Vagina (tissue), 2 donors: ENCODE results near the gene XAB2. TPM values are rescaled to one million over a fixed set of nuclear protein-coding genes. Genes with fewer than 3 reads are reported as not detected.
A peak's percentile ranks its signal among the peaks of the same experiment; 100 is the strongest.
"Not testable (repeated sequence)": the region's sequence is repeated elsewhere in the genome, so short reads cannot be mapped to it uniquely, and the experiment has no call there.

Source experiments
- DNase-seq, 2 donors: peaks; one replicate each; pipeline ENCODE4 v3.0.0-alpha.2; 2017; ENCODE audit errors: extremely low spot score in 2 of 2
- H3K27ac ChIP-seq: fragments of 200-600 bp; sonication (generic); one replicate; pipeline ENCODE4 v1.5.1; 2019
- H3K27me3 ChIP-seq: fragments of 200-600 bp; sonication (generic); one replicate; pipeline ENCODE4 v1.5.1; 2019
- H3K36me3 ChIP-seq, 2 donors: fragments of 200-600 bp; sonication (generic); one replicate each; pipeline ENCODE4 v1.5.1; 2017 to 2019
- H3K4me1 ChIP-seq: fragments of 200-600 bp; sonication (generic); one replicate; pipeline ENCODE4 v1.5.1; 2019
- H3K4me3 ChIP-seq, 2 donors: fragments of 200-600 bp; sonication (generic); 1 replicate in 1 of 2; 2 replicates in 1 of 2; pipeline ENCODE4 v1.5.1; 2016 to 2019
- H3K9me3 ChIP-seq: fragments of 200-600 bp; sonication (generic); one replicate; pipeline ENCODE4 v1.5.1; 2019
- POLR2A ChIP-seq, 2 donors: fragments of 450-650 bp; IDR thresholded peaks; one replicate each; pipeline ENCODE4 v1.6.1; 2017; ENCODE audit warnings: antibody characterized with exemption in 2 of 2, mild to moderate bottlenecking in 2 of 2, moderate library complexity in 2 of 2
- POLR2AphosphoS5 ChIP-seq, 2 donors: sonication (generic); formaldehyde crosslinking; IDR thresholded peaks; one replicate each; pipeline ENCODE4 v1.9.0; 2017; ENCODE audit warnings: antibody characterized with exemption in 2 of 2, mild to moderate bottlenecking in 2 of 2, low read depth in 1 of 2; ENCODE audit not compliant: insufficient read depth in 1 of 2
- intact Hi-C: fragments of 100-400 bp; cut with DNase I; formaldehyde crosslinking; loops from one replicate; pipeline ENCODE4 v1.15.1; 2023
- microRNA-seq: library from miRNA; unstranded; fragments of <30 nt; microRNA quantifications from one replicate; pipeline ENCODE4, GENCODE V29; 2017; ENCODE audit warnings: borderline number of aligned reads, borderline replicate concordance
- small RNA-seq: library from RNA; depleted of rRNA; stranded (forward); fragments of <200 nt; gene quantifications from one replicate; pipeline ENCODE3, GENCODE V24; 2016
- total RNA-seq: library from RNA; depleted of rRNA; stranded (reverse); fragments of >200 nt; gene quantifications from one replicate; pipeline ENCODE4 v1.2.3, GENCODE V29; 2016
- TF ChIP-seq, protein P1 (sequence below), 3 experiments: fragments of 450-650 bp in 2 of 3; fragments of 200-600 bp in 1 of 3; sonication (generic) in 1 of 3; IDR thresholded peaks; one replicate each; pipeline ENCODE4 v1.5.1; 2017 to 2019; ENCODE audit warnings: antibody characterized with exemption in 3 of 3, mild to moderate bottlenecking in 2 of 3, moderate library complexity in 2 of 3

Gene XAB2
- total RNA-seq, 1 donor from 2014 or later = 44.0 TPM

- intact Hi-C loops = no loop called here
- Histone ChIP-seq H3K36me3 (no peaks in the 10 kb centered on the region), H3K27ac (no peak overlapping the region), H3K4me1 (no peaks in the 10 kb centered on the region), H3K27me3 (no peaks in the 10 kb centered on the region), H3K9me3 (no peaks in the 10 kb centered on the region), H3K4me3 (no peak overlapping the region)
- no peak for DNase-seq
- no peak for TF ChIP-seq POLR2A (IDR thresholded peaks at IDR 0.05)
- no peak for TF ChIP-seq POLR2AphosphoS5 (IDR thresholded peaks at IDR 0.05; ENCODE audit: insufficient read depth in 1 of 2, low read depth in 1 of 2)
- TF ChIP-seq, protein P1, sequence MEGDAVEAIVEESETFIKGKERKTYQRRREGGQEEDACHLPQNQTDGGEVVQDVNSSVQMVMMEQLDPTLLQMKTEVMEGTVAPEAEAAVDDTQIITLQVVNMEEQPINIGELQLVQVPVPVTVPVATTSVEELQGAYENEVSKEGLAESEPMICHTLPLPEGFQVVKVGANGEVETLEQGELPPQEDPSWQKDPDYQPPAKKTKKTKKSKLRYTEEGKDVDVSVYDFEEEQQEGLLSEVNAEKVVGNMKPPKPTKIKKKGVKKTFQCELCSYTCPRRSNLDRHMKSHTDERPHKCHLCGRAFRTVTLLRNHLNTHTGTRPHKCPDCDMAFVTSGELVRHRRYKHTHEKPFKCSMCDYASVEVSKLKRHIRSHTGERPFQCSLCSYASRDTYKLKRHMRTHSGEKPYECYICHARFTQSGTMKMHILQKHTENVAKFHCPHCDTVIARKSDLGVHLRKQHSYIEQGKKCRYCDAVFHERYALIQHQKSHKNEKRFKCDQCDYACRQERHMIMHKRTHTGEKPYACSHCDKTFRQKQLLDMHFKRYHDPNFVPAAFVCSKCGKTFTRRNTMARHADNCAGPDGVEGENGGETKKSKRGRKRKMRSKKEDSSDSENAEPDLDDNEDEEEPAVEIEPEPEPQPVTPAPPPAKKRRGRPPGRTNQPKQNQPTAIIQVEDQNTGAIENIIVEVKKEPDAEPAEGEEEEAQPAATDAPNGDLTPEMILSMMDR (IDR thresholded peaks at IDR 0.05) = no peak
Measured at GRCh38 chr19:7578127-7578526, 51.2 kb downstream of the XAB2 start.

DNA sequence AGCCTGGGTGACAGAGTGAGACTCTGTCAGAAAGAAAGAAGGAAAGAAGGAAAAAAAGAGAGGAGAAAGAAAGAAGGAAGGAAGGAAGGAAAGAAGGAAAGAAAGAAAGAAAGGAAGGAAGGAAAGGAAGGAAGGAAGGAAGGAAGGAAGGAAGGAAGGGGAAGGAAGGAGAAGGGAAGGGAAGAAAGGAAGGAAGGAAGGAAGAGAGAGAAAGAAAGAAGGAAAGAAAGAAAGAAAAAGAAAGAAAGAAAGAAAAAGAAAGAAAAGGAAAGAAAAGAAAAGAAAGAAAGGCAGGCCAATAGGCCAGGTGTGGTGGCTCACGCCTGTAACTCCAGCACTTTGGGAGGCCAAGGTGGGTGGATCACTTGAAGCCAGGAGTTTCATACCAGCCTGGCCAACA lies 51.9 kb downstream of the XAB2 start:
- H3K4me1 ChIP-seq, H3K27me3 ChIP-seq, DNase-seq, H3K9me3 ChIP-seq, H3K4me3 ChIP-seq, H3K27ac ChIP-seq, H3K36me3 ChIP-seq, intact Hi-C loops: not testable (repeated sequence)

GRCh38 chr19:7575434-7576040 lies 53.8 kb downstream of the XAB2 start:
- DNase-seq = no peak
- Histone ChIP-seq H3K27me3 (no peaks in the 10 kb centered on the region), H3K36me3 (no peaks in the 10 kb centered on the region), H3K9me3 (no peaks in the 10 kb centered on the region), H3K4me3 (no peak overlapping the region), H3K27ac (no peak overlapping the region), H3K4me1 (no peaks in the 10 kb centered on the region)
- intact Hi-C loops = no loop called here
- no peak for TF ChIP-seq POLR2A (IDR thresholded peaks at IDR 0.05)
- TF ChIP-seq, protein P1 (IDR thresholded peaks at IDR 0.05) = no peak
- no peak for TF ChIP-seq POLR2AphosphoS5 (IDR thresholded peaks at IDR 0.05; ENCODE audit: insufficient read depth in 1 of 2, low read depth in 1 of 2)

GRCh38 chr19:7570761-7571160 lies 58.6 kb downstream of the XAB2 start:
- Histone ChIP-seq H3K36me3 (no peaks in the 10 kb centered on the region), H3K9me3 (no peaks in the 10 kb centered on the region), H3K4me3 (no peak overlapping the region), H3K27ac (no peak overlapping the region), H3K27me3 (no peaks in the 10 kb centered on the region), H3K4me1 (no peaks in the 10 kb centered on the region)
- intact Hi-C loops = no loop called here
- TF ChIP-seq, protein P1 (IDR thresholded peaks at IDR 0.05) = no peak
- TF ChIP-seq POLR2A (IDR thresholded peaks at IDR 0.05) (no peak), POLR2AphosphoS5 (IDR thresholded peaks at IDR 0.05; ENCODE audit: insufficient read depth in 1 of 2, low read depth in 1 of 2) (peak in 1 of 2 donors; percentile 27)
- no peak for DNase-seq

Small RNA genes within 50 kb of the gene (microRNA-seq; reads per million reads assigned to microRNA genes)
- gene MIR6792 = 1.4 reads per million

Small RNA genes within 50 kb of the gene (small RNA-seq; reads per million reads assigned to genes)
- not detected for gene MIR6792

Other genes starting within 250 kb of the XAB2 start
- gene PEX11G, start 140.5 kb downstream of the XAB2 start, total RNA-seq = 2.7 TPM
- gene ZNF358, start 113.4 kb downstream of the XAB2 start, total RNA-seq = 87.4 TPM
- 20.4 TPM for gene MCOLN1, start 106.9 kb downstream of the XAB2 start, total RNA-seq
- 47.4 TPM for gene PNPLA6, start 93.8 kb downstream of the XAB2 start, total RNA-seq
- gene CAMSAP3, start 33.7 kb downstream of the XAB2 start, total RNA-seq = 12.8 TPM
- gene PET100, start 248 bp upstream of the XAB2 start, total RNA-seq = 16.7 TPM
- gene PCP2, start 4.2 kb upstream of the XAB2 start, total RNA-seq = not detected
- 64.3 TPM for gene STXBP2, start 7.6 kb upstream of the XAB2 start, total RNA-seq
- gene RETN, start 39.5 kb upstream of the XAB2 start, total RNA-seq = not detected
- gene MCEMP1, start 47.5 kb upstream of the XAB2 start, total RNA-seq = not detected
- 87.2 TPM for gene TRAPPC5, start 51.3 kb upstream of the XAB2 start, total RNA-seq
- not detected for gene FCER2, start 72.6 kb upstream of the XAB2 start, total RNA-seq
- gene CLEC4G, start 102.6 kb upstream of the XAB2 start, total RNA-seq = 0.98 TPM
- 8.8 TPM for gene CD209, start 118.0 kb upstream of the XAB2 start, total RNA-seq
- gene CLEC4M, start 133.7 kb upstream of the XAB2 start, total RNA-seq = not detected
- gene EVI5L, start 200.7 kb upstream of the XAB2 start, total RNA-seq = 17.2 TPM
- not detected for gene PRR36, start 244.8 kb upstream of the XAB2 start, total RNA-seq